Liver (tissue), 9 donors: ENCODE data around the gene SERPINA3. TPM values are rescaled to one million over a fixed set of nuclear protein-coding genes. Genes with fewer than 3 reads are reported as not detected.
A peak's percentile ranks its signal among the peaks of the same experiment; 100 is the strongest.

Source experiments
- DNase-seq: peaks from one replicate; pipeline ENCODE4 v3.0.0-alpha.2; 2017; ENCODE audit warnings: low spot score
- H3K27ac ChIP-seq, 2 donors: one replicate each; pipeline ENCODE4 v1.7.0; 2013; ENCODE audit warnings: inconsistent platforms in 2 of 2, low read length in 2 of 2, control low read depth in 1 of 2, low read depth in 1 of 2, mild to moderate bottlenecking in 1 of 2
- H3K27me3 ChIP-seq, 4 donors: one replicate each; pipeline versions ENCODE4 v1.6.1 to v1.7.0; 2013; ENCODE audit warnings: low read length in 3 of 4, inconsistent platforms in 1 of 4, mild to moderate bottlenecking in 1 of 4, moderate library complexity in 1 of 4; ENCODE audit not compliant: control insufficient read depth in 4 of 4, insufficient read depth in 4 of 4
- H3K36me3 ChIP-seq, 4 donors: one replicate each; pipeline versions ENCODE4 v1.6.1 to v1.7.0; 2013; ENCODE audit warnings: low read length in 3 of 4, mild to moderate bottlenecking in 3 of 4, low read depth in 1 of 4, moderate library complexity in 1 of 4; ENCODE audit not compliant: control insufficient read depth in 4 of 4, insufficient read depth in 3 of 4
- H3K4me1 ChIP-seq, 4 donors: one replicate each; pipeline versions ENCODE4 v1.6.1 to v1.7.0; 2013; ENCODE audit warnings: low read length in 3 of 4, mild to moderate bottlenecking in 3 of 4, moderate library complexity in 1 of 4; ENCODE audit not compliant: control insufficient read depth in 4 of 4, insufficient read depth in 4 of 4
- H3K4me3 ChIP-seq, 3 donors: one replicate each; pipeline versions ENCODE4 v1.6.1 to v1.7.0; 2013; ENCODE audit warnings: low read length in 3 of 3, control low read depth in 1 of 3, low read depth in 1 of 3, mild to moderate bottlenecking in 1 of 3
- H3K9ac ChIP-seq, 2 donors: one replicate each; pipeline ENCODE4 v1.7.0; 2013; ENCODE audit warnings: low read length in 2 of 2, mild to moderate bottlenecking in 2 of 2, moderate library complexity in 2 of 2, control low read depth in 1 of 2, low read depth in 1 of 2
- H3K9me3 ChIP-seq, 4 donors: one replicate each; pipeline versions ENCODE4 v1.6.1 to v1.7.0; 2013; ENCODE audit warnings: low read length in 3 of 4; ENCODE audit not compliant: control insufficient read depth in 4 of 4
- ATF3 ChIP-seq: IDR thresholded peaks from 2 replicates; pipeline ENCODE4 v1.6.1; 2016; ENCODE audit warnings: antibody characterized with exemption
- EGR1 ChIP-seq, 2 donors: IDR thresholded peaks; 2 replicates each; pipeline ENCODE4 v1.6.1; 2016 to 2018; ENCODE audit warnings: antibody characterized with exemption in 2 of 2, low read depth in 2 of 2
- FOXA1 ChIP-seq: IDR thresholded peaks from 2 replicates; pipeline ENCODE4 v1.6.1; 2016; ENCODE audit warnings: antibody characterized with exemption
- FOXA2 ChIP-seq: IDR thresholded peaks from 2 replicates; pipeline ENCODE4 v1.6.1; 2016; ENCODE audit warnings: antibody characterized with exemption
- GABPA ChIP-seq, 2 donors: IDR thresholded peaks in 1 of 2; conservative IDR thresholded peaks in 1 of 2; 2 replicates each; pipeline ENCODE4 v1.6.1; 2016; ENCODE audit warnings: antibody characterized with exemption in 2 of 2, mild to moderate bottlenecking in 1 of 2, moderate library complexity in 1 of 2
- HNF4A ChIP-seq, 2 donors: conservative IDR thresholded peaks; 2 replicates each; pipeline ENCODE4 v1.6.1; 2016; ENCODE audit warnings: antibody characterized with exemption in 2 of 2, mild to moderate bottlenecking in 2 of 2
- HNF4G ChIP-seq: IDR thresholded peaks from 2 replicates; pipeline ENCODE4 v1.6.1; 2016; ENCODE audit warnings: antibody characterized with exemption
- JUND ChIP-seq, 2 donors: IDR thresholded peaks; 2 replicates each; pipeline ENCODE4 v1.6.1; 2016; ENCODE audit warnings: antibody characterized with exemption in 2 of 2
- MAX ChIP-seq: IDR thresholded peaks from 2 replicates; pipeline ENCODE4 v1.6.1; 2016; ENCODE audit warnings: antibody characterized with exemption
- NR2F2 ChIP-seq: IDR thresholded peaks from 2 replicates; pipeline ENCODE4 v1.6.1; 2016; ENCODE audit warnings: antibody characterized with exemption
- RAD21 ChIP-seq, 2 donors: IDR thresholded peaks; 2 replicates each; pipeline ENCODE4 v1.6.1; 2016; ENCODE audit warnings: antibody characterized with exemption in 2 of 2, mild to moderate bottlenecking in 2 of 2
- RXRA ChIP-seq, 2 donors: IDR thresholded peaks; 2 replicates each; pipeline ENCODE4 v1.6.1; 2017 to 2018; ENCODE audit warnings: antibody characterized with exemption in 2 of 2, mild to moderate bottlenecking in 1 of 2
- SP1 ChIP-seq: IDR thresholded peaks from 2 replicates; pipeline ENCODE4 v1.6.1; 2018; ENCODE audit warnings: antibody characterized with exemption, mild to moderate bottlenecking
- TAF1 ChIP-seq: conservative IDR thresholded peaks from 2 replicates; pipeline ENCODE4 v1.6.1; 2016; ENCODE audit warnings: antibody characterized with exemption, mild to moderate bottlenecking
- YY1 ChIP-seq: IDR thresholded peaks from 2 replicates; pipeline ENCODE4 v1.6.1; 2016; ENCODE audit warnings: antibody characterized with exemption, mild to moderate bottlenecking
- ZBTB33 ChIP-seq: IDR thresholded peaks from 2 replicates; pipeline ENCODE4 v1.6.1; 2016; ENCODE audit warnings: antibody characterized with exemption
- WGBS: extraction: QIAGEN DNeasy Blood & Tissue Kit; methylation state at CpG from one replicate; pipeline ENCODE4 v1.1.7; 2013; 5-methylcytosine and 5-hydroxymethylcytosine counted together
- polyA plus RNA-seq, 2 donors: library from polyadenylated mRNA; stranded (reverse) in 1 of 2; unstranded in 1 of 2; fragments of 200-250 nt in 1 of 2; fragments of >200 nt in 1 of 2; fragmentation: Nextera tagmentation in 1 of 2; extraction: Ambion mirVana in 1 of 2; gene quantifications; one replicate each; pipeline versions ENCODE4 v1.2.1 to v1.2.3, GENCODE V29; 2013 to 2015
- total RNA-seq, 2 donors: library from RNA; depleted of rRNA; stranded (reverse); fragments of >200 nt; gene quantifications; one replicate each; pipeline ENCODE4 v1.2.3, GENCODE V29; 2014
- TF ChIP-seq, protein P1 (sequence below): fragments of 150-350 bp; IDR thresholded peaks from 2 replicates; pipeline ENCODE4 v1.5.1; 2017; ENCODE audit warnings: improper control_type of control experiment, low read depth, low read length; ENCODE audit not compliant: missing input control
- TF ChIP-seq, protein P2 (sequence below): IDR thresholded peaks from 2 replicates; pipeline ENCODE4 v1.6.1; 2016; ENCODE audit warnings: antibody characterized with exemption, mild to moderate bottlenecking
- donor health status: healthy.
- donor health status: healthy.
- donor health status: healthy.
- donor health status: healthy.
- donor health status: healthy.

The SERPINA3 gene
- total and polyA plus RNA-seq, 4 donors = 2,087 to 17,984 (median 13,009) TPM

DNA sequence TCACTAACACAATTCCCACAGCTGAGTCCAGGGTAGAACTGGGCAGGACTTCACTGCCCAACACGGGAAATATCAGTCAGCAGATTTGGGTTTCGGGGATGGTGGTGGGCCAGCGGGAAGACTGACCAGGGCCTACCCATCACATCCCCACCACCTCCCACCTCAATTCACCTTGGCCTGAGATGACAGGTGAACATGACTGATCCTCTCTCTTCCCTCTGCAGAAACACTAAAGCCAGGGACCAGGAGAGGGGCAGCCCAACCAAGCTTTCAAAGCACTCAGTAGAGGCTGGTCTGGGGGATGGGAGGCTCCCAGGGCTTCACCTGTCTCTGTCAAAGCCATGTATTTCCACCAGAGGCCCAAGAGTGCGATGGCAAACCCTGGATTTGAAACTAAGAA is 28.6 kb upstream of the SERPINA3 start (continued):
- TF ChIP-seq, protein P1, sequence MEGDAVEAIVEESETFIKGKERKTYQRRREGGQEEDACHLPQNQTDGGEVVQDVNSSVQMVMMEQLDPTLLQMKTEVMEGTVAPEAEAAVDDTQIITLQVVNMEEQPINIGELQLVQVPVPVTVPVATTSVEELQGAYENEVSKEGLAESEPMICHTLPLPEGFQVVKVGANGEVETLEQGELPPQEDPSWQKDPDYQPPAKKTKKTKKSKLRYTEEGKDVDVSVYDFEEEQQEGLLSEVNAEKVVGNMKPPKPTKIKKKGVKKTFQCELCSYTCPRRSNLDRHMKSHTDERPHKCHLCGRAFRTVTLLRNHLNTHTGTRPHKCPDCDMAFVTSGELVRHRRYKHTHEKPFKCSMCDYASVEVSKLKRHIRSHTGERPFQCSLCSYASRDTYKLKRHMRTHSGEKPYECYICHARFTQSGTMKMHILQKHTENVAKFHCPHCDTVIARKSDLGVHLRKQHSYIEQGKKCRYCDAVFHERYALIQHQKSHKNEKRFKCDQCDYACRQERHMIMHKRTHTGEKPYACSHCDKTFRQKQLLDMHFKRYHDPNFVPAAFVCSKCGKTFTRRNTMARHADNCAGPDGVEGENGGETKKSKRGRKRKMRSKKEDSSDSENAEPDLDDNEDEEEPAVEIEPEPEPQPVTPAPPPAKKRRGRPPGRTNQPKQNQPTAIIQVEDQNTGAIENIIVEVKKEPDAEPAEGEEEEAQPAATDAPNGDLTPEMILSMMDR = no peak
- TF ChIP-seq FOXA2 (no peak), RAD21 (IDR thresholded peaks at IDR 0.05) (no peak), YY1 (no peak)

- H3K4me1 ChIP-seq = peaks cover 16 to 91% (median 72%) of the 10 kb centered on the region in 4 donors
- H3K4me3 ChIP-seq = no peak overlapping the region
- WGBS = 49% methylated on average over 5 of the region's 5 CpGs
Measured at GRCh38 chr14:94584591-94585280, 27.5 kb upstream of the SERPINA3 start.

GRCh38 chr14:94586635-94587034 is 25.6 kb upstream of the SERPINA3 start:
- 84% methylated on average over 4 of the region's 4 CpGs for WGBS
- no peak overlapping the region for H3K27ac ChIP-seq
- peaks cover 13 to 79% (median 62%) of the 10 kb centered on the region in 4 donors for H3K4me1 ChIP-seq
- TF ChIP-seq HNF4A (conservative IDR thresholded peaks at IDR 0.05) = no peak
- TF ChIP-seq HNF4G = no peak
- TF ChIP-seq NR2F2 = no peak
- TF ChIP-seq, protein P1 = no peak
- TF ChIP-seq MAX = no peak
- TF ChIP-seq SP1 = no peak
- TF ChIP-seq ATF3 = no peak
- no peak for TF ChIP-seq RAD21 (IDR thresholded peaks at IDR 0.05)
- TF ChIP-seq RXRA (IDR thresholded peaks at IDR 0.05) = no peak
- no peak for TF ChIP-seq YY1
- no peak for TF ChIP-seq FOXA1
- no peak for TF ChIP-seq JUND (IDR thresholded peaks at IDR 0.05)
- TF ChIP-seq EGR1 (IDR thresholded peaks at IDR 0.05; ENCODE audit: low read depth in 2 of 2) = no peak
- TF ChIP-seq GABPA (IDR thresholded peaks at IDR 0.05 in 1 of 2, conservative IDR thresholded peaks at IDR 0.05 in 1 of 2) = no peak
- TF ChIP-seq ZBTB33 = no peak
- no peak for TF ChIP-seq FOXA2
- TF ChIP-seq TAF1 = no peak

More at GRCh38 chr14:94584591-94585280, 27.5 kb upstream of the SERPINA3 start:
- DNase-seq = no peak
- peaks cover 0 to 12% (median 1%) of the 10 kb centered on the region in 4 donors for H3K36me3 ChIP-seq
- no peaks in the 10 kb centered on the region for H3K27me3 ChIP-seq
- no peaks in the 10 kb centered on the region for H3K9me3 ChIP-seq
- TF ChIP-seq HNF4G (no peak), RXRA (IDR thresholded peaks at IDR 0.05) (peak in 1 of 2 donors; percentile 11), HNF4A (conservative IDR thresholded peaks at IDR 0.05) (peak in 1 of 2 donors; percentile 15), YY1 (no peak), EGR1 (IDR thresholded peaks at IDR 0.05; ENCODE audit: low read depth in 2 of 2) (no peak)
- TF ChIP-seq, protein P2, sequence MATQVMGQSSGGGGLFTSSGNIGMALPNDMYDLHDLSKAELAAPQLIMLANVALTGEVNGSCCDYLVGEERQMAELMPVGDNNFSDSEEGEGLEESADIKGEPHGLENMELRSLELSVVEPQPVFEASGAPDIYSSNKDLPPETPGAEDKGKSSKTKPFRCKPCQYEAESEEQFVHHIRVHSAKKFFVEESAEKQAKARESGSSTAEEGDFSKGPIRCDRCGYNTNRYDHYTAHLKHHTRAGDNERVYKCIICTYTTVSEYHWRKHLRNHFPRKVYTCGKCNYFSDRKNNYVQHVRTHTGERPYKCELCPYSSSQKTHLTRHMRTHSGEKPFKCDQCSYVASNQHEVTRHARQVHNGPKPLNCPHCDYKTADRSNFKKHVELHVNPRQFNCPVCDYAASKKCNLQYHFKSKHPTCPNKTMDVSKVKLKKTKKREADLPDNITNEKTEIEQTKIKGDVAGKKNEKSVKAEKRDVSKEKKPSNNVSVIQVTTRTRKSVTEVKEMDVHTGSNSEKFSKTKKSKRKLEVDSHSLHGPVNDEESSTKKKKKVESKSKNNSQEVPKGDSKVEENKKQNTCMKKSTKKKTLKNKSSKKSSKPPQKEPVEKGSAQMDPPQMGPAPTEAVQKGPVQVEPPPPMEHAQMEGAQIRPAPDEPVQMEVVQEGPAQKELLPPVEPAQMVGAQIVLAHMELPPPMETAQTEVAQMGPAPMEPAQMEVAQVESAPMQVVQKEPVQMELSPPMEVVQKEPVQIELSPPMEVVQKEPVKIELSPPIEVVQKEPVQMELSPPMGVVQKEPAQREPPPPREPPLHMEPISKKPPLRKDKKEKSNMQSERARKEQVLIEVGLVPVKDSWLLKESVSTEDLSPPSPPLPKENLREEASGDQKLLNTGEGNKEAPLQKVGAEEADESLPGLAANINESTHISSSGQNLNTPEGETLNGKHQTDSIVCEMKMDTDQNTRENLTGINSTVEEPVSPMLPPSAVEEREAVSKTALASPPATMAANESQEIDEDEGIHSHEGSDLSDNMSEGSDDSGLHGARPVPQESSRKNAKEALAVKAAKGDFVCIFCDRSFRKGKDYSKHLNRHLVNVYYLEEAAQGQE = no peak
- H3K9ac ChIP-seq = no peak overlapping the region
- no peak overlapping the region for H3K27ac ChIP-seq

More at GRCh38 chr14:94586635-94587034, 25.6 kb upstream of the SERPINA3 start:
- Histone ChIP-seq H3K27me3 (no peaks in the 10 kb centered on the region), H3K4me3 (no peak overlapping the region), H3K9ac (no peak overlapping the region), H3K36me3 (peaks cover 4 to 26% (median 15%) of the 10 kb centered on the region in 4 donors), H3K9me3 (no peaks in the 10 kb centered on the region)
- no peak for DNase-seq
